ENCODE results near the gene C10orf105.

The C10orf105 gene

GRCh38 chr10:71696628-71697326 lies 22.8 kb downstream of the C10orf105 start:
- H3K4me3 ChIP-seq (ENCODE audit: low read length): no peak overlapping the region
- no peak overlapping the region for H3K27ac ChIP-seq (ENCODE audit: low read length)
- no peaks in the 10 kb centered on the region for H3K9me3 ChIP-seq (ENCODE audit: control insufficient read depth, insufficient read depth, low read length)
- no CpG with 5 or more reads among the region's 10 CpGs for WGBS (ENCODE audit: insufficient coverage, insufficient read length)
- no peaks in the 10 kb centered on the region for H3K27me3 ChIP-seq (ENCODE audit: control insufficient read depth, insufficient read depth, low read length)
- no peaks in the 10 kb centered on the region for H3K4me1 ChIP-seq (ENCODE audit: control insufficient read depth, insufficient read depth, low read length)
- DNase-seq (ENCODE audit: low read depth, low spot score): peak; percentile 55
- no peaks in the 10 kb centered on the region for H3K36me3 ChIP-seq (ENCODE audit: control insufficient read depth, insufficient read depth, low read length)

- Histone ChIP-seq H3K9me3 (ENCODE audit: control insufficient read depth, insufficient read depth, low read length) (no peaks in the 10 kb centered on the region), H3K36me3 (ENCODE audit: control insufficient read depth, insufficient read depth, low read length) (no peaks in the 10 kb centered on the region), H3K27ac (ENCODE audit: low read length) (no peak overlapping the region), H3K4me1 (ENCODE audit: control insufficient read depth, insufficient read depth, low read length) (no peaks in the 10 kb centered on the region), H3K27me3 (ENCODE audit: control insufficient read depth, insufficient read depth, low read length) (no peaks in the 10 kb centered on the region), H3K4me3 (ENCODE audit: low read length) (no peak overlapping the region)
- WGBS (ENCODE audit: insufficient coverage, insufficient read length): no CpG with 5 or more reads among the region's 14 CpGs
- no peak for DNase-seq (ENCODE audit: low read depth, low spot score)
These were observed 23.8 kb downstream of the C10orf105 start for GRCh38 chr10:71695502-71696476.

GRCh38 chr10:71694567-71694968 lies 25.0 kb downstream of the C10orf105 start:
- no peak overlapping the region for H3K4me3 ChIP-seq (ENCODE audit: low read length)
- H3K4me1 ChIP-seq (ENCODE audit: control insufficient read depth, insufficient read depth, low read length): no peaks in the 10 kb centered on the region
- H3K27me3 ChIP-seq (ENCODE audit: control insufficient read depth, insufficient read depth, low read length): no peaks in the 10 kb centered on the region
- H3K9me3 ChIP-seq (ENCODE audit: control insufficient read depth, insufficient read depth, low read length): no peaks in the 10 kb centered on the region
- H3K36me3 ChIP-seq (ENCODE audit: control insufficient read depth, insufficient read depth, low read length): no peaks in the 10 kb centered on the region
- no peak overlapping the region for H3K27ac ChIP-seq (ENCODE audit: low read length)
- no peak for DNase-seq (ENCODE audit: low read depth, low spot score)
- no CpG with 5 or more reads among the region's 10 CpGs for WGBS (ENCODE audit: insufficient coverage, insufficient read length)

- no peaks in the 10 kb centered on the region for H3K4me1 ChIP-seq (ENCODE audit: control insufficient read depth, insufficient read depth, low read length)
- no peak for DNase-seq (ENCODE audit: low read depth, low spot score)
- no peaks in the 10 kb centered on the region for H3K9me3 ChIP-seq (ENCODE audit: control insufficient read depth, insufficient read depth, low read length)
- no peak overlapping the region for H3K27ac ChIP-seq (ENCODE audit: low read length)
- WGBS (ENCODE audit: insufficient coverage, insufficient read length): no CpG with 5 or more reads among the region's 18 CpGs
- no peak overlapping the region for H3K4me3 ChIP-seq (ENCODE audit: low read length)
- no peaks in the 10 kb centered on the region for H3K27me3 ChIP-seq (ENCODE audit: control insufficient read depth, insufficient read depth, low read length)
- H3K36me3 ChIP-seq (ENCODE audit: control insufficient read depth, insufficient read depth, low read length): no peaks in the 10 kb centered on the region
These were observed 25.5 kb downstream of the C10orf105 start for GRCh38 chr10:71694039-71694501.

- Histone ChIP-seq H3K36me3 (ENCODE audit: control insufficient read depth, insufficient read depth, low read length) (no peaks in the 10 kb centered on the region), H3K27me3 (ENCODE audit: control insufficient read depth, insufficient read depth, low read length) (no peaks in the 10 kb centered on the region), H3K27ac (ENCODE audit: low read length) (no peak overlapping the region), H3K9me3 (ENCODE audit: control insufficient read depth, insufficient read depth, low read length) (no peaks in the 10 kb centered on the region), H3K4me1 (ENCODE audit: control insufficient read depth, insufficient read depth, low read length) (no peaks in the 10 kb centered on the region), H3K4me3 (ENCODE audit: low read length) (no peak overlapping the region)
- DNase-seq (ENCODE audit: low read depth, low spot score): no peak
- no CpG with 5 or more reads among the region's 5 CpGs for WGBS (ENCODE audit: insufficient coverage, insufficient read length)
These were observed 26.2 kb downstream of the C10orf105 start for GRCh38 chr10:71693377-71693776.

GRCh38 chr10:71692598-71693306 lies 26.8 kb downstream of the C10orf105 start:
- Histone ChIP-seq H3K36me3 (ENCODE audit: control insufficient read depth, insufficient read depth, low read length) (no peaks in the 10 kb centered on the region), H3K27me3 (ENCODE audit: control insufficient read depth, insufficient read depth, low read length) (no peaks in the 10 kb centered on the region), H3K27ac (ENCODE audit: low read length) (no peak overlapping the region), H3K4me3 (ENCODE audit: low read length) (no peak overlapping the region), H3K4me1 (ENCODE audit: control insufficient read depth, insufficient read depth, low read length) (no peaks in the 10 kb centered on the region), H3K9me3 (ENCODE audit: control insufficient read depth, insufficient read depth, low read length) (no peaks in the 10 kb centered on the region)
- no peak for DNase-seq (ENCODE audit: low read depth, low spot score)
- WGBS (ENCODE audit: insufficient coverage, insufficient read length): no CpG with 5 or more reads among the region's 7 CpGs

- Histone ChIP-seq H3K36me3 (ENCODE audit: control insufficient read depth, insufficient read depth, low read length) (no peaks in the 10 kb centered on the region), H3K9me3 (ENCODE audit: control insufficient read depth, insufficient read depth, low read length) (no peaks in the 10 kb centered on the region), H3K4me1 (ENCODE audit: control insufficient read depth, insufficient read depth, low read length) (no peaks in the 10 kb centered on the region), H3K27ac (ENCODE audit: low read length) (no peak overlapping the region), H3K4me3 (ENCODE audit: low read length) (no peak overlapping the region), H3K27me3 (ENCODE audit: control insufficient read depth, insufficient read depth, low read length) (no peaks in the 10 kb centered on the region)
- WGBS (ENCODE audit: insufficient coverage, insufficient read length): no CpG with 5 or more reads among the region's 2 CpGs
- DNase-seq (ENCODE audit: low read depth, low spot score): no peak
These were observed 28.2 kb downstream of the C10orf105 start for GRCh38 chr10:71691405-71691804.

GRCh38 chr10:71690094-71690720 lies 29.4 kb downstream of the C10orf105 start:
- peaks cover 5% of the 10 kb centered on the region; the same call in 1 of the 2 replicates for H3K4me1 ChIP-seq (ENCODE audit: control insufficient read depth, insufficient read depth, low read length)
- H3K36me3 ChIP-seq (ENCODE audit: control insufficient read depth, insufficient read depth, low read length): no peaks in the 10 kb centered on the region
- no peak for DNase-seq (ENCODE audit: low read depth, low spot score)
- H3K9me3 ChIP-seq (ENCODE audit: control insufficient read depth, insufficient read depth, low read length): no peaks in the 10 kb centered on the region
- H3K4me3 ChIP-seq (ENCODE audit: low read length): no peak overlapping the region
- H3K27ac ChIP-seq (ENCODE audit: low read length): no peak overlapping the region
- no CpG with 5 or more reads among the region's 13 CpGs for WGBS (ENCODE audit: insufficient coverage, insufficient read length)
- H3K27me3 ChIP-seq (ENCODE audit: control insufficient read depth, insufficient read depth, low read length): no peaks in the 10 kb centered on the region

GRCh38 chr10:71688256-71688655 lies 31.3 kb downstream of the C10orf105 start:
- no peaks in the 10 kb centered on the region for H3K9me3 ChIP-seq (ENCODE audit: control insufficient read depth, insufficient read depth, low read length)
- no peaks in the 10 kb centered on the region for H3K36me3 ChIP-seq (ENCODE audit: control insufficient read depth, insufficient read depth, low read length)
- no peak overlapping the region for H3K27ac ChIP-seq (ENCODE audit: low read length)
- no peaks in the 10 kb centered on the region for H3K27me3 ChIP-seq (ENCODE audit: control insufficient read depth, insufficient read depth, low read length)
- no peak for DNase-seq (ENCODE audit: low read depth, low spot score)
- WGBS (ENCODE audit: insufficient coverage, insufficient read length): no CpG with 5 or more reads among the region's 3 CpGs
- H3K4me3 ChIP-seq (ENCODE audit: low read length): no peak overlapping the region
- H3K4me1 ChIP-seq (ENCODE audit: control insufficient read depth, insufficient read depth, low read length): peaks cover 5% of the 10 kb centered on the region; the same call in 1 of the 2 replicates

GRCh38 chr10:71687480-71687879 lies 32.1 kb downstream of the C10orf105 start:
- H3K9me3 ChIP-seq (ENCODE audit: control insufficient read depth, insufficient read depth, low read length): no peaks in the 10 kb centered on the region
- H3K27me3 ChIP-seq (ENCODE audit: control insufficient read depth, insufficient read depth, low read length): no peaks in the 10 kb centered on the region
- H3K27ac ChIP-seq (ENCODE audit: low read length): no peak overlapping the region
- DNase-seq (ENCODE audit: low read depth, low spot score): no peak
- peaks cover 5% of the 10 kb centered on the region; the same call in 1 of the 2 replicates for H3K4me1 ChIP-seq (ENCODE audit: control insufficient read depth, insufficient read depth, low read length)
- no CpG with 5 or more reads among the region's 9 CpGs for WGBS (ENCODE audit: insufficient coverage, insufficient read length)
- H3K36me3 ChIP-seq (ENCODE audit: control insufficient read depth, insufficient read depth, low read length): no peaks in the 10 kb centered on the region
- H3K4me3 ChIP-seq (ENCODE audit: low read length): no peak overlapping the region
